RWPE2 (cell line): ENCODE results near the gene FLT4.

Experiments
- ATAC-seq: fragments of 200-7000 bp; cut with Tn5 transposase; 3 replicates; pipeline ENCODE4 v1.9.1; 2021; ENCODE audit warnings: low read depth
- DNase-seq: peaks from one replicate; pipeline ENCODE4 v3.0.0-alpha.2; 2020; ENCODE audit warnings: low spot score
- H3K27ac ChIP-seq: fragments of 450-650 bp; 2 replicates; pipeline ENCODE4 v1.5.1; 2017; ENCODE audit warnings: mild to moderate bottlenecking; ENCODE audit not compliant: poor library complexity, severe bottlenecking
- H3K27me3 ChIP-seq: fragments of 250-450 bp; sonication (Bioruptor Pico); 2 replicates; pipeline ENCODE4 v1.5.1; 2021; ENCODE audit warnings: mild to moderate bottlenecking, moderate library complexity; ENCODE audit not compliant: insufficient read depth, poor library complexity, severe bottlenecking
- H3K36me3 ChIP-seq: fragments of 250-450 bp; sonication (Bioruptor Pico); 2 replicates; pipeline ENCODE4 v1.5.1; 2020; ENCODE audit warnings: low read depth, mild to moderate bottlenecking, moderate library complexity
- H3K4me1 ChIP-seq: fragments of 250-450 bp; sonication (Bioruptor Pico); 2 replicates; pipeline ENCODE4 v1.5.1; 2021; ENCODE audit warnings: mild to moderate bottlenecking, moderate library complexity; ENCODE audit not compliant: insufficient read depth, poor library complexity, severe bottlenecking
- H3K4me3 ChIP-seq: fragments of 250-450 bp; sonication (Bioruptor Pico); 2 replicates; pipeline ENCODE4 v1.5.1; 2021; ENCODE audit warnings: mild to moderate bottlenecking, moderate library complexity; ENCODE audit not compliant: severe bottlenecking
- H3K9me3 ChIP-seq: fragments of 250-450 bp; sonication (Bioruptor Pico); 2 replicates; pipeline ENCODE4 v1.5.1; 2021; ENCODE audit warnings: mild to moderate bottlenecking, moderate library complexity; ENCODE audit not compliant: severe bottlenecking
- CTCF ChIP-seq: fragments of 450-650 bp; IDR thresholded peaks from one replicate; pipeline ENCODE4 v1.5.1; 2017; ENCODE audit warnings: mild to moderate bottlenecking, moderate library complexity; ENCODE audit not compliant: poor library complexity, severe bottlenecking

Gene FLT4

GRCh38 chr5:180575571-180575970 lies 73.8 kb downstream of the FLT4 start:
- Histone ChIP-seq H3K36me3 (peaks cover 71% of the 10 kb centered on the region), H3K27me3 (no peaks in the 10 kb centered on the region), H3K4me3 (no peak overlapping the region), H3K27ac (no peak overlapping the region), H3K9me3 (no peaks in the 10 kb centered on the region), H3K4me1 (no peaks in the 10 kb centered on the region)
- no peak for TF ChIP-seq CTCF
- DNase-seq (no peak), ATAC-seq (no peak)

- no peaks in the 10 kb centered on the region for H3K27me3 ChIP-seq
- no peak overlapping the region for H3K27ac ChIP-seq
- no peak for DNase-seq
- TF ChIP-seq CTCF = no peak
- no peaks in the 10 kb centered on the region for H3K9me3 ChIP-seq
- no peak for ATAC-seq
- H3K4me1 ChIP-seq = no peaks in the 10 kb centered on the region
- H3K4me3 ChIP-seq = no peak overlapping the region
- peaks cover 94% of the 10 kb centered on the region for H3K36me3 ChIP-seq
Measured at GRCh38 chr5:180568914-180569313, 80.5 kb downstream of the FLT4 start.

- ATAC-seq = no peak
- Histone ChIP-seq H3K4me3 (no peak overlapping the region), H3K9me3 (no peaks in the 10 kb centered on the region), H3K36me3 (peaks cover 86% of the 10 kb centered on the region), H3K27ac (no peak overlapping the region), H3K4me1 (no peaks in the 10 kb centered on the region), H3K27me3 (no peaks in the 10 kb centered on the region)
- no peak for TF ChIP-seq CTCF
- no peak for DNase-seq
Measured at GRCh38 chr5:180563994-180564393, 85.4 kb downstream of the FLT4 start.

- Histone ChIP-seq H3K27ac (no peak overlapping the region), H3K36me3 (peaks cover 75% of the 10 kb centered on the region), H3K9me3 (no peaks in the 10 kb centered on the region), H3K4me1 (no peaks in the 10 kb centered on the region), H3K4me3 (no peak overlapping the region), H3K27me3 (no peaks in the 10 kb centered on the region)
- DNase-seq = no peak
- TF ChIP-seq CTCF = no peak
- ATAC-seq = no peak
Measured at GRCh38 chr5:180558232-180558631, 91.2 kb downstream of the FLT4 start.

GRCh38 chr5:180557217-180557809 lies 92.1 kb downstream of the FLT4 start:
- Histone ChIP-seq H3K4me3 (no peak overlapping the region), H3K9me3 (no peaks in the 10 kb centered on the region), H3K4me1 (no peaks in the 10 kb centered on the region), H3K27me3 (no peaks in the 10 kb centered on the region), H3K27ac (no peak overlapping the region), H3K36me3 (peaks cover 73% of the 10 kb centered on the region)
- DNase-seq (no peak), ATAC-seq (no peak)
- TF ChIP-seq CTCF = no peak
